K562 (cell line): ENCODE results near the gene ERLEC1. TPM values are rescaled to one million over a fixed set of nuclear protein-coding genes. Genes with fewer than 3 reads are reported as not detected.
A peak's percentile ranks its signal among the peaks of the same experiment; 100 is the strongest.

ENCODE experiments used
- ATAC-seq: fragments of 200-7000 bp; cut with Tn5 transposase; 3 replicates; pipeline ENCODE4 v1.9.1; 2020; ENCODE audit warnings: moderate library complexity
- BruUV-seq: library from RNA; stranded (reverse); fragments of 400-500 nt; replicated peaks from 2 replicates; lab custom pipeline; 2021; lab: Mats Ljungman, UMichigan
- CTCF ChIA-PET: fragments of 300-600 bp; formaldehyde crosslinking; extraction: SDS; loops from one replicate; lab custom pipeline; 2021; ENCODE audit warnings: low intra/inter-chr PET ratio; lab: Yijun Ruan, JAX
- POLR2A ChIA-PET: fragments of 300-600, 350-650 bp; sonication (Branson Sonifier 250); formaldehyde crosslinking; extraction: SDS; loops from one replicate; lab custom pipeline; 2021; ENCODE audit warnings: antibody characterized with exemption, inconsistent platforms; lab: Yijun Ruan, JAX
- DNase-seq, 4 experiments: peaks; one replicate each; pipeline versions ENCODE4 v3.0.0 to v3.0.0-alpha.2; 2011 to 2018; ENCODE audit warnings: low spot score in 3 of 4, mixed read lengths in 3 of 4; ENCODE audit errors: extremely low read depth in 1 of 4
- FAIRE-seq: peaks from 2 replicates; lab custom pipeline; 2011; peaks lifted over from hg19 to GRCh38; lab: Jason Lieb, UNC
- H2AFZ ChIP-seq: 2 replicates; pipeline ENCODE4 v1.6.0; 2011; ENCODE audit warnings: low read depth, low read length, control low read depth, inconsistent platforms
- H3K27ac ChIP-seq: fragments of 200-600 bp; 3 replicates; pipeline ENCODE4 v1.8.0; 2011; ENCODE audit warnings: low read depth, mild to moderate bottlenecking, control low read depth, inconsistent platforms, low read length, moderate library complexity, mixed read lengths; ENCODE audit errors: extremely low read depth
- H3K27me3 ChIP-seq, 2 experiments: fragments of 300-600 bp in 1 of 2; 2 replicates in 1 of 2; 3 replicates in 1 of 2; pipeline versions ENCODE4 v1.6.0 to v1.8.0; 2011; ENCODE audit warnings: inconsistent platforms in 2 of 2, low read length in 2 of 2, mild to moderate bottlenecking in 1 of 2, mixed read lengths in 1 of 2, moderate library complexity in 1 of 2; ENCODE audit not compliant: control insufficient read depth in 2 of 2, insufficient read depth in 2 of 2
- H3K36me3 ChIP-seq: fragments of 300-600 bp; 3 replicates; pipeline ENCODE4 v1.8.0; 2011; ENCODE audit warnings: mild to moderate bottlenecking, low read length, inconsistent platforms; ENCODE audit not compliant: control insufficient read depth, insufficient read depth
- H3K4me1 ChIP-seq, 2 experiments: fragments of 200-600 bp in 1 of 2; replicated peaks in 1 of 2; 2 replicates in 1 of 2; 3 replicates in 1 of 2; pipeline versions ENCODE4 v1.5.1 to v1.8.0; 2011; ENCODE audit warnings: inconsistent platforms in 2 of 2, low read length in 2 of 2, mild to moderate bottlenecking in 1 of 2, mixed read lengths in 1 of 2, moderate library complexity in 1 of 2; ENCODE audit not compliant: control insufficient read depth in 2 of 2, insufficient read depth in 2 of 2
- H3K4me2 ChIP-seq: 2 replicates; pipeline ENCODE4 v1.6.1; 2011; ENCODE audit warnings: low read length, control low read depth, inconsistent platforms, mixed read lengths; ENCODE audit not compliant: insufficient read depth
- H3K4me3 ChIP-seq: fragments of 200-600 bp; sonication (generic), shearing (Covaris generic); 2 replicates; pipeline ENCODE4 v1.5.1; 2016; ENCODE audit warnings: control low read depth, inconsistent platforms
- H3K79me2 ChIP-seq: fragments of 200-600 bp; 3 replicates; pipeline ENCODE4 v1.8.0; 2011; ENCODE audit warnings: low read length, inconsistent platforms; ENCODE audit not compliant: control insufficient read depth, insufficient read depth
- H3K9ac ChIP-seq, 2 experiments: 2 replicates each; pipeline versions ENCODE4 v1.6.0 to v1.6.1; 2011; ENCODE audit warnings: low read depth in 2 of 2, low read length in 2 of 2, control low read depth in 1 of 2, inconsistent platforms in 1 of 2, mild to moderate bottlenecking in 1 of 2, mixed read lengths in 1 of 2; ENCODE audit not compliant: insufficient read depth in 1 of 2
- H3K9me1 ChIP-seq: one replicate; pipeline ENCODE4 v1.6.0; 2011; ENCODE audit warnings: inconsistent platforms, mild to moderate bottlenecking, low read length, moderate library complexity; ENCODE audit not compliant: control insufficient read depth, insufficient read depth
- H3K9me3 ChIP-seq: replicated peaks from 2 replicates; pipeline ENCODE4 v1.5.1; 2011; ENCODE audit warnings: low read depth, low read length, inconsistent platforms; ENCODE audit not compliant: control insufficient read depth, insufficient read depth
- H4K20me1 ChIP-seq: replicated peaks from 2 replicates; pipeline ENCODE4 v1.6.1; 2011; ENCODE audit warnings: low read length, inconsistent platforms, mixed read lengths; ENCODE audit not compliant: control insufficient read depth, insufficient read depth
- POLR2G ChIP-seq: fragments of 200-400 bp; formaldehyde crosslinking; IDR thresholded peaks from 2 replicates; pipeline ENCODE4 v1.6.1; 2017; ENCODE audit warnings: low read depth, mild to moderate bottlenecking, antibody characterized with exemption, low read length, moderate library complexity
- RBM22 ChIP-seq: fragments of 200-400 bp; formaldehyde crosslinking; IDR thresholded peaks from 2 replicates; pipeline ENCODE4 v1.6.1; 2018; ENCODE audit warnings: low read length, low read depth; ENCODE audit not compliant: poor library complexity, severe bottlenecking
- SAP30 ChIP-seq: fragments of 200-600 bp; sonication (generic); IDR thresholded peaks from 2 replicates; pipeline ENCODE4 v1.6.1; 2012; ENCODE audit warnings: borderline replicate concordance, low read depth, mild to moderate bottlenecking, moderate library complexity, low read length, control low read depth, inconsistent platforms; ENCODE audit not compliant: insufficient read depth, poor library complexity, severe bottlenecking
- ZBTB33 ChIP-seq: sonication (generic); formaldehyde crosslinking; IDR thresholded peaks from 2 replicates; pipeline ENCODE4 v1.8.1; 2023; ENCODE audit warnings: mild to moderate bottlenecking, missing genetic modification reagents
- WGBS: fragments of 100-300 bp; shearing (Covaris generic); methylation state at CpG from one replicate; pipeline ENCODE4 v1.1.6; 2016; ENCODE audit warnings: low coverage, mixed read lengths; ENCODE audit not compliant: insufficient coverage; ENCODE audit errors: missing lambda C conversion rate; 5-methylcytosine and 5-hydroxymethylcytosine counted together
- in situ Hi-C: fragments of 300-500 bp; cut with MboI; formaldehyde crosslinking; loops from 4 replicates; pipeline ENCODE4 v1.15.0; 2018; ENCODE audit warnings: inconsistent platforms, mixed read lengths
- intact Hi-C: fragments of 100-400 bp; cut with micrococcal nuclease; formaldehyde crosslinking; loops from 2 replicates; pipeline ENCODE4 v1.14.2; 2022
- polyA plus RNA-seq, 8 experiments: library from polyadenylated mRNA; depleted of rRNA in 4 of 8; stranded (reverse) in 5 of 8; unstranded in 3 of 8; fragments of >200 nt; fragmentation: Nextera tagmentation in 2 of 8; fragmentation: Illumina TruSeq in 1 of 8; extraction: Ambion mirVana in 2 of 8; extraction: Trizol in 1 of 8; gene quantifications; 2 replicates each; pipeline versions ENCODE4 v1.2.1 to v1.2.3, GENCODE V29; 2011 to 2014; ENCODE audit warnings: inconsistent platforms in 1 of 8, missing spikeins in 1 of 8
- total RNA-seq, 7 experiments: library from RNA; depleted of rRNA in 6 of 7; stranded (reverse); fragments of >200 nt in 6 of 7; fragmentation: Illumina TruSeq in 2 of 7; extraction: Trizol in 2 of 7; gene quantifications; 2 replicates each; pipeline versions ENCODE4 v1.2.1 to v1.2.3, GENCODE V29; 2011 to 2021; ENCODE audit warnings: low replicate concordance in 1 of 7

Gene ERLEC1
- total and polyA plus RNA-seq, 9 of the 15 experiments (the other 6 are each of a cell fraction or from before 2014, with no cell fraction given): 12.0 to 41.6 (median 30.6) TPM

GRCh38 chr2:53859206-53860181, 72.7 kb downstream of the ERLEC1 start, which contains the start of gene GPR75:
GPR75 (minus strand) TSS chr2:53859967; CDS start chr2:53854756, 5,211 bp downstream.
- H4K20me1 ChIP-seq: no peaks in the 10 kb centered on the region
- intact Hi-C loops (no loop called here), in situ Hi-C loops (no loop called here)
- ChIA-PET CTCF (no interaction called here), POLR2A (no interaction called here)
- WGBS: 92% methylated on average over 16 of the region's 72 CpGs
- H3K9me3 ChIP-seq: no peaks in the 10 kb centered on the region
- H3K4me2 ChIP-seq: no peak within 1 kb of the TSS
- peaks cover 37% of the 10 kb centered on the region; the same call in 2 of the 3 replicates for H3K36me3 ChIP-seq
- FAIRE-seq (no peak), DNase-seq (no peak), ATAC-seq (no peak)
- H2AFZ ChIP-seq: no peak within 1 kb of the TSS
- no peak within 1 kb of the TSS for H3K4me3 ChIP-seq
- TF ChIP-seq ZBTB33 (CRISPR knock-in tag) (peak; percentile 65), POLR2G (peak; percentile 63; the same call in 1 of the 2 replicates), SAP30 (no peak), RBM22 (peak; percentile 31)
- no TSS peak for BruUV-seq
- no peak within 1 kb of the TSS for H3K27ac ChIP-seq
- no peak within 1 kb of the TSS for H3K9ac ChIP-seq
- H3K27me3 ChIP-seq: no peaks in the 10 kb centered on the region
- H3K4me1 ChIP-seq: no peaks in the 10 kb centered on the region; a peak in 1 of 5 replicates
- no peaks in the 10 kb centered on the region for H3K9me1 ChIP-seq
- no peaks in the 10 kb centered on the region for H3K79me2 ChIP-seq
